ES-I3 (cell line): ENCODE results near the gene UBE2G1.

Experiments used
- H3K36me3 ChIP-seq: 2 replicates; pipeline ENCODE4 v1.6.1; 2013; ENCODE audit warnings: mild to moderate bottlenecking, low read length, control low read depth, moderate library complexity; ENCODE audit not compliant: insufficient read depth
- H3K4me1 ChIP-seq: 2 replicates; pipeline ENCODE4 v1.6.1; 2013; ENCODE audit warnings: mild to moderate bottlenecking, control low read depth, low read length; ENCODE audit not compliant: insufficient read depth
- H3K9ac ChIP-seq: 2 replicates; pipeline ENCODE4 v1.6.1; 2013; ENCODE audit warnings: low read depth, mild to moderate bottlenecking, low read length, moderate library complexity
- H3K9me3 ChIP-seq: 2 replicates; pipeline ENCODE4 v1.6.1; 2013; ENCODE audit warnings: mild to moderate bottlenecking, low read length, moderate library complexity; ENCODE audit not compliant: control insufficient read depth, insufficient read depth

Gene UBE2G1

DNA sequence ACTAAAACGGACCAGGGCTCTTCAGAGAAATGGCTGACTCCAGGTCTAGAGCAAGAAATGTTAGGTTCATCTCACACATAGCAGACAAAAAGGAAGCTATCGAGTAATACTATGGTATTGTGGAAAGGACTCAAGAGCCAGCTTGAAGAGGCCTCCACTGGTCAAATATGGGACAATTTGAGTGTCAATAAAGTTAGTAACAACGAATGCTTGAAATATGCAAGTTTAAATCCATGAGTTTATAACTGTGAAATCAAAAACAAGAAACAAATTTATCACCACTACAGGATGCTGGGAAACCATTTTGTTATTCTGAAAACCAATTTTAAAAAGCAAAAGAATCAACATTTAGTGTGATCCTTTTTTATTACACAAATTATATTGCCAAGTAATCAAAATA lies 52.3 kb downstream of the UBE2G1 start:
- no peak overlapping the region for H3K9ac ChIP-seq
- peaks cover 16% of the 10 kb centered on the region for H3K4me1 ChIP-seq
- peaks cover 7% of the 10 kb centered on the region for H3K9me3 ChIP-seq
- no peaks in the 10 kb centered on the region; the same call in 1 of the 2 replicates for H3K36me3 ChIP-seq

DNA sequence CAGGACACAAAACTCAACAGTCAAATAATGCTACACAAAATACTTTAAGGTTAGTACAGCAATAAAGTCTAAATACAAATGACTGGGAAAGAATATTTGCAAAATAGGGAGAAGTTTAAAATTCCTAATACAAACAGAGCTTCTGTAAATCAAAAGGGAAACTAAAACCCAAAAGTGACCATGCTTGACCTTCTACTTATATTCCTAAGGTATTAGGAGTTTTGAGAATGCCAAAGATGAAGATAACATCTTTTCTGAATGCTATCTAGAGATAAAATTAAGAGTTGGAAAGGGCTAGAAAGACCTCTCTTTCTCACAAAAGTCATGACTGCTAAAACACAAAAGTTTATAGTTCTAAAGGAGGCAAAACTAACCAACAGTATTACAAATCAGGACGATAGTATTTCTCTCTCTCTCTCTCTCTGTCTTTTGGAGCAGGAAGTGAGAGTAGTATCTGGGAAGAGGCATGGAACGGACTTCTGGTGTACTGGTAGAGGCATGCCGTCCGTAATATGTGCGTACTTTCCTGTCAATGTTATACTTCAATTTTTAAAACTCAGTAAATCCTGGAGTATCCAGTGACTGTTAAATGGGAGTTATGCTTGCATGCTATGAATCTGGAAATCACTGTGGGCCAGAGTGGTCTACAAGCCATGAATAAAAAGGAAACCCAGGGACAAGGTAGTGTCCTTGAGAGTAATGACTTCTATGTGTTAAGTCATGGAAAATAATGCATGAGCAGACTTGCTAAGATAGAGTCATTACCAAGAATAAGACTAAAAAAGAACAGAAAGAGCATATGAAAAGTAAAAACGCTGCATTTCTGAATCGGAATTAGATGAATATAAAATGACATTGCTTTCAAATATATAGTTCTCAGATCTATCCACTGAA lies 53.0 kb downstream of the UBE2G1 start:
- H3K36me3 ChIP-seq = no peaks in the 10 kb centered on the region; the same call in 1 of the 2 replicates

DNA sequence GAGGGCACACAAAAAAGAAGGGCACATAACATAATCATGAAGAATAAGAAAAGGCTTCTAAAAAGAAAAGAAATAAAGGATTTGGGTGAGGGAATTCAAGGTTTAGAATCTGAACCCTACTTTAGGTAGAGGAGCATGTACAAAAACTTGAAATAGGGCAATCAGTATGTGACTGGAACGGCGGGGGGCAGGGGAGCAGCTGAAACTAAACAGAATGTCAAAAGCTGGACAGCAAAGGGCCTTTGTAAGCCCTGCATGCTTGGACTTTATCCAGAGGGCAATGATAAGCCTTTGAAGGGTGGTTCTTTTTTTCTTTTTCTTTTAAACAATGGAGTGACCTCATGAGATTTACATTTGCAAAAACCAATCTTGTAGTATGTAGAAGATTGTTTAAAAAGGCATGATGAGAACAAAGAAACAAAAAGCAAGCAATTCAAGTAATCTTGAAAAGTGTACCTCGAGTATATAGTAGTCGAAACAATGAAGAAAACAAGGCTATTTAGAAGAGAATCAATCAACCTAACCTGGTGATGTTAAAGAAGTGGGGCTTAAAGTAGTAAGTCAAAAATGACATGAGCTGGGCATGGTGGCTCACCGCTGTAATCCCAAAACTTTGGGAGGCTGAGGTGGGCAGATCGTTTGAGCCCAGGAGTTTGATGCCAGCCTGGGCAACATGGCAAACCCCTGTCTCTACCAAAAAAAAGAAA lies 56.0 kb downstream of the UBE2G1 start:
- Histone ChIP-seq H3K9me3 (peaks cover 7% of the 10 kb centered on the region), H3K4me1 (peaks cover 19% of the 10 kb centered on the region), H3K9ac (no peak overlapping the region), H3K36me3 (no peaks in the 10 kb centered on the region; the same call in 1 of the 2 replicates)

More for the DNA sequence above, 53.0 kb downstream of the UBE2G1 start:
- Histone ChIP-seq H3K4me1 (0 out of 2 replicates have a peak, but pooled peaks cover 14% of the 10 kb centered on the region), H3K9ac (no peak overlapping the region), H3K9me3 (peaks cover 7% of the 10 kb centered on the region)

DNA sequence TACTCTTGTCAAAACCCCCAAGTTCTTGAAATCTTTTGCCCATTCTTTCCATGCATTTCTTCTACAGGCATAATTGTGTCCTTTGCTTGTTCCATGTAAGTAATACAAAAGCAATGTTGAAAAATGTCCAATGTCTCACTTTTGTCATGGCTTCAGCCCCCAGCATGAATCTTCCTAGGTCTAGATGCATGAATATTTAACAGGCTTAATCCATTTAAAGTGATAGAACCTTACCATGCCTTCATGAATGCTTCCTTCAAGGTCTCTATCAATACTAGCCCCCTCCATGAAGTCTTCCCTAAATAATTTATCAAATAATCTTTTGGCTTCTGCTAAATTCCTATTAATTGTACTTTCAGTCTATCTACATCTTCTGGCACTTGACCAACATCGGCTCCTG lies 56.6 kb downstream of the UBE2G1 start:
- Histone ChIP-seq H3K36me3 (no peaks in the 10 kb centered on the region; the same call in none of the 2 replicates), H3K9ac (no peak overlapping the region), H3K9me3 (peaks cover 7% of the 10 kb centered on the region), H3K4me1 (peaks cover 19% of the 10 kb centered on the region)

DNA sequence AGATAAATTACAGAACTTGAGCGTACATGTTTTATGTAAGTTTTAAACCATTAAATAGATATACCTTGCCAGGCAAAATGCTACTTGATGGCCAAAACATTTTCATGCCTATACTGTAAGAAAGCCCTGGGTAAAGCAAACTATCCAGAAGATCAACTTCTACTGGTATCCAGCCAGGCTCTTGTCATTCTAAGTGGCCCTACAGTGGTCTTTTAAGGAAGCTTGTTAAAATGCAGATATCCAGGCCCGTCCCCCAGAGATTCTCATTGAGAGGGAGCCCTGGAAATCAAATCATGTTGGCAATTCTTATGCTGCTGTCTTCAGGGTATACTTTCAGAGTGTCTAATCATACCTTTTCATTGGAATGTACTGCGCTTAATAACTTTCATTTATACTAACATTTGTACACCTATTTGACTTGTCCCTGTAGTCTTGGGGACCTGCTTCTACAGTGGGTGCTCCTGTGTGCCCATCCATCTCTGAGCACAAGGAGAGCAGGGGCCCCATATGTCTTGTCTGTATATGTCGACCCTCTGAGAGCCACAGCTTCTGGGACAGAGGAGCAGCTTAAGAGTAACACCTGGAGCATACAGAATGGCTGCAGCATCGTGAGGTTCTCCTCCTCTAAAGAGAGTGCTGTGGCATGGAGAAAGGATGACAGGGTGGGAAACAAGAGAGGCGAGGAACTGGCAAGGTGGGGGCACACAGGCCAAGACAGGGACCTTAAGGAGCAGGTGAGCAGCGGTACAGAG lies 59.1 kb downstream of the UBE2G1 start:
- H3K9me3 ChIP-seq = peaks cover 7% of the 10 kb centered on the region
- peaks cover 14% of the 10 kb centered on the region for H3K4me1 ChIP-seq
- H3K36me3 ChIP-seq = peaks cover 6% of the 10 kb centered on the region
- no peak overlapping the region for H3K9ac ChIP-seq

DNA sequence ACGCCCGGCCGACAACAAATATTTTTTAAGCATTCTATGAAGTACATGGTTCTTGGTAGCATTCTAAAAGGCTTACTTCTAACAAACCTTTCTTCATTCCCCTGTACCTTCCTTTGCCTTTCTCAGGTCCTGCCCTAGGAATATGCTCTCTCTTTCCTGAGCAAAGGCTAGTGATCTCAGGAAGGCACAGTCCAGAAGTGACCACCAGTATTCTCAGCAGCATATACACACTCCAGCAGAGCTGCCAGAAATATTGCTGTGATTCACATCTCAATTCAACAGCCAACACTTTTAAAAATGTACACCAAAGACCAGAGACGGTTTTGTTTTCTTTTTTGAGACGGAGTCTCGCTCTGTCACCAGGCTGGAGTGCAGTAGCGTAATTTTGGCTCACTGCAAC lies 61.3 kb downstream of the UBE2G1 start:
- peaks cover 14% of the 10 kb centered on the region for H3K4me1 ChIP-seq
- no peak overlapping the region for H3K9ac ChIP-seq
- peaks cover 19% of the 10 kb centered on the region for H3K36me3 ChIP-seq
- H3K9me3 ChIP-seq = peaks cover 7% of the 10 kb centered on the region

GRCh38 chr17:4304417-4305027 lies 62.0 kb downstream of the UBE2G1 start:
- H3K9me3 ChIP-seq = peaks cover 2% of the 10 kb centered on the region; the same call in 1 of the 2 replicates
- peaks cover 19% of the 10 kb centered on the region for H3K36me3 ChIP-seq
- H3K9ac ChIP-seq = no peak overlapping the region
- H3K4me1 ChIP-seq = peaks cover 14% of the 10 kb centered on the region

DNA sequence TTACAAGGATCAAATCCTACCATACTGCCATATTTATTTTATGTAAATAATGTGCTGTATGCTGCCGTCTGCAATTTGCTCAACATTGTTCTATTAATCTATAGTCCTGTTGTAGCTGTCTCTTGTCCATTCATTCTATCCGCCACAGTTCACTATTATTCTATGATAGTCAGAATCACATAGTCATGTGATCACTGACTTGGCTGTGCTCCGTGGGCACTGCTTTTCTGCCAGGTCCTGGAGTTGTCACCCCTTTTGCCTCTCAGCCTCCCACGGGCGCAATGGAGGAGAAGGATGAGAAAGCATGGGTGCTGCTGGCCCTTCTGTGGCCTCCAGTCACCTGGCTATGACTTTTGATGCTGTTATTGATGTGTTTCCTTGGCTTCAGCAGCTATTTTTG lies 65.4 kb downstream of the UBE2G1 start:
- Histone ChIP-seq H3K9ac (no peak overlapping the region), H3K9me3 (no peaks in the 10 kb centered on the region), H3K36me3 (peaks cover 19% of the 10 kb centered on the region), H3K4me1 (peaks cover 4% of the 10 kb centered on the region; the same call in 1 of the 2 replicates)

DNA sequence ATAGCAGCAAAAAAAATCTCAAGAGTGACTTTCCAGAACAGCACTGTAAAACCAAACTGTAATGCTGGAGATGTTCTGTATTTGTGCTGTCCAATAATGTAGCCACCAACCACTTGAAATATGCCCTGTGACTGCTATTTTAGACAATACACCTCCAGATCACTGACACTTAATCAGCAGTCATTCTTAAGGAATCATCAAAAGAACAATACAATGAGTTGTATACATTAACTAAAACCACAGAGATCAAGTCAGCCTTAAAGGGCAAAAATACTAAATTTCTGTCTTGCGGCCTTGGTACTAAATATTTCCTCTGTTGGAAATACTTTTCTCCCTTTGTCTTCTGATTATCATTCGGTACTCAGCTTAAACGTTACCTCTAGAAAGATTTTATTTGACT lies 69.1 kb downstream of the UBE2G1 start:
- Histone ChIP-seq H3K9me3 (no peaks in the 10 kb centered on the region), H3K4me1 (no peaks in the 10 kb centered on the region), H3K36me3 (peaks cover 15% of the 10 kb centered on the region), H3K9ac (no peak overlapping the region)

DNA sequence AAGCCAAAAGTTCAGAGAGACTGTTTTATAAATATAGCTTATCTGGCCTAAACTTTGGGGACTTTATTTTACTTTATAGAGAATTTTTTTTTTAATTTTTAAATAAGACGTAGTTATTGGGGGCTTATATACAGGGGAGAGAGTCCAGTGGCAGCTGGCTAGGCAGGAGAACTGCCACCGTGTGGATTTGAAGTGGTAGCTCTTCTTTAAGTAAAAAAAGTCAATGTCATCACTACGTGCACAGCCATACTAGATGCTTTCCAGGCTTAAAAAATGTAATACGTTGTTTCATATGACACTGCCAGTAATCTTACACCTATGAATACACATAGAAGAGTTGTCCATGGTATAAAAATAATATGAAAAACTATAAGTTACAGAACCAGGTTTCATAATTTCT lies 70.8 kb downstream of the UBE2G1 start:
- Histone ChIP-seq H3K9me3 (no peaks in the 10 kb centered on the region), H3K9ac (no peak overlapping the region), H3K36me3 (peaks cover 2% of the 10 kb centered on the region; the same call in 1 of the 2 replicates), H3K4me1 (no peaks in the 10 kb centered on the region)

GRCh38 chr17:4293572-4293971 lies 72.9 kb downstream of the UBE2G1 start:
- Histone ChIP-seq H3K36me3 (peaks cover 2% of the 10 kb centered on the region; the same call in 1 of the 2 replicates), H3K9me3 (no peaks in the 10 kb centered on the region), H3K9ac (no peak overlapping the region), H3K4me1 (no peaks in the 10 kb centered on the region)

GRCh38 chr17:4287710-4288109 lies 78.8 kb downstream of the UBE2G1 start:
- Histone ChIP-seq H3K9me3 (no peaks in the 10 kb centered on the region), H3K36me3 (peaks cover 2% of the 10 kb centered on the region; the same call in 1 of the 2 replicates), H3K4me1 (no peaks in the 10 kb centered on the region)

DNA sequence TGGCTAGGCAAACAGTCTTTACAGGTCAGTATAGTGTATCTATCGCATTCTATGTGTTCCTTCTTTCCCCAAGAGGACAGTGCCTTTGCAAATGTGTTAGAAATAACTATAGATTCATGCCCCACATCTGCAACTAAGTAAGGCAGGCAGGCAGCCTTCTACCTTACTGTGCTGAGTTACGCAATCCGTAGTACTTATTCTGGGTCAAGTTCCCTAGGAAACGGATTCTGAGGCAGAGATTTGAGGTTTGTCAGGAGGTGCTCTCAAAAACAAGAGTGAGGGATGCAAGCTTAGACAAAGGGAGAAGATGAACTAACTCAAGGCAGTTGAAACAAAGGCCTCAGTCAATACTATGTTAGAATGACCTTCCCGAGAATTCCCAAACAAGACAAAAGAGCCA lies 90.0 kb downstream of the UBE2G1 start:
- Histone ChIP-seq H3K9me3 (no peaks in the 10 kb centered on the region), H3K36me3 (peaks cover 2% of the 10 kb centered on the region), H3K4me1 (no peaks in the 10 kb centered on the region), H3K9ac (no peak overlapping the region)

More at GRCh38 chr17:4287710-4288109, 78.8 kb downstream of the UBE2G1 start:
- H3K9ac ChIP-seq = no peak overlapping the region

DNA sequence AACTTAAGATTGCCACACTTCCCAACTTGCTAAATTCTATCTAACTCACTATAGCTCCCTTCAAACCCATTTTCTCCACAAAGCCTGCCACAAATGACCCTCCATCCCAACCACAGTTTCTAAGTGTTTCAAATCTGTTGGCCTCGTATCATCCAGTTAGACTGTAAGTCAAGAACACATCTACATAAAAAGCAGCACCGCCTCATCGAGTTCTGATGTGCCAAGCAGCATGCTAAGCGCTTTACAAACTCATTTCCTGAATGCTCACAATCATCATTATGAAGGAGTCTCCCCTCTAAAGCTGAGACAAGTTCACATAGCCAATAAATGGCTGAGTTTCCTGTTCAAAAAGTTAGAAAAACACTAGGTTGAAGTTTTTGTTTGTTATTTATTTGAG lies 93.5 kb downstream of the UBE2G1 start:
- Histone ChIP-seq H3K9ac (no peak overlapping the region), H3K36me3 (peaks cover 4% of the 10 kb centered on the region)

More for the DNA sequence above, 93.5 kb downstream of the UBE2G1 start:
- H3K9me3 ChIP-seq = no peaks in the 10 kb centered on the region
- H3K4me1 ChIP-seq = no peaks in the 10 kb centered on the region
